NCI-H2081 treated with DMSO at 0.1 percent for 48 hours (cell line): Measurements from ENCODE around the gene CTCF.

Experiments
- DNase-seq: peaks from one replicate; lab custom pipeline; 2025; lab: John Stamatoyannopoulos, UW

The CTCF gene

GRCh38 chr16:67606632-67607031 is 44.3 kb downstream of the CTCF start:
- DNase-seq, result no peak

- DNase-seq, result no peak
Observed at GRCh38 chr16:67608364-67608763, 46.0 kb downstream of the CTCF start.

- DNase-seq, result no peak
Observed at GRCh38 chr16:67613808-67614207, 51.5 kb downstream of the CTCF start.

GRCh38 chr16:67628216-67628615 is 65.9 kb downstream of the CTCF start:
- DNase-seq, result no peak

- DNase-seq, result no peak
Observed at GRCh38 chr16:67632415-67633172, 70.3 kb downstream of the CTCF start.

GRCh38 chr16:67636713-67637112 is 74.4 kb downstream of the CTCF start:
- no peak for DNase-seq

- no peak for DNase-seq
Observed at GRCh38 chr16:67637625-67638024, 75.3 kb downstream of the CTCF start.

- DNase-seq, result no peak
Observed at GRCh38 chr16:67641779-67642708, 79.7 kb downstream of the CTCF start.

- DNase-seq, result no peak
Observed at GRCh38 chr16:67644038-67644437, 81.7 kb downstream of the CTCF start.

GRCh38 chr16:67645397-67646121 is 83.2 kb downstream of the CTCF start:
- DNase-seq, result no peak

GRCh38 chr16:67647111-67647651 is 84.9 kb downstream of the CTCF start:
- no peak for DNase-seq

GRCh38 chr16:67647681-67648080 is 85.4 kb downstream of the CTCF start:
- DNase-seq, result no peak

GRCh38 chr16:67648088-67648763 is 85.9 kb downstream of the CTCF start:
- no peak for DNase-seq

- no peak for DNase-seq
Observed at GRCh38 chr16:67648764-67649407, 86.6 kb downstream of the CTCF start.

- DNase-seq, result no peak
Observed at GRCh38 chr16:67649494-67649931, 87.2 kb downstream of the CTCF start.

- no peak for DNase-seq
Observed at GRCh38 chr16:67650023-67650422, 87.7 kb downstream of the CTCF start.

GRCh38 chr16:67651039-67651438 is 88.7 kb downstream of the CTCF start:
- no peak for DNase-seq

GRCh38 chr16:67651847-67652246 is 89.5 kb downstream of the CTCF start:
- no peak for DNase-seq

- DNase-seq, result no peak
Observed at GRCh38 chr16:67652578-67653127, 90.3 kb downstream of the CTCF start.

- DNase-seq, result no peak
Observed at GRCh38 chr16:67653128-67653788, 90.9 kb downstream of the CTCF start.
